NCI-H1092 treated with DMSO at 0.1 percent for 48 hours (cell line): Measurements from ENCODE around the gene ZNF319.
"Not testable (repeated sequence)": the region's sequence is repeated elsewhere in the genome, so short reads cannot be mapped to it uniquely, and the experiment has no call there.

Experiments used
- DNase-seq: peaks from one replicate; lab custom pipeline; 2025; lab: John Stamatoyannopoulos, UW

ZNF319 gene

GRCh38 chr16:57997528-57998265 lies 2.8 kb downstream of the ZNF319 start:
- DNase-seq: no peak

GRCh38 chr16:57997176-57997527 lies 3.3 kb downstream of the ZNF319 start:
- DNase-seq: no peak

GRCh38 chr16:57996406-57997175 lies 3.9 kb downstream of the ZNF319 start:
- DNase-seq: no peak

GRCh38 chr16:57995721-57996405 lies 4.6 kb downstream of the ZNF319 start:
- no peak for DNase-seq

GRCh38 chr16:57994778-57995177 lies 5.7 kb downstream of the ZNF319 start:
- DNase-seq: no peak

- DNase-seq: no peak
Observed at GRCh38 chr16:57994361-57994760, 6.1 kb downstream of the ZNF319 start.

GRCh38 chr16:57993897-57994296 lies 6.6 kb downstream of the ZNF319 start:
- no peak for DNase-seq

- no peak for DNase-seq
Observed at GRCh38 chr16:57993438-57993837, 7.0 kb downstream of the ZNF319 start.

GRCh38 chr16:57992084-57992483 lies 8.4 kb downstream of the ZNF319 start:
- DNase-seq: no peak

- DNase-seq: no peak
Observed at GRCh38 chr16:57991551-57992059, 8.9 kb downstream of the ZNF319 start.

- no peak for DNase-seq
Observed at GRCh38 chr16:57988929-57989328, 11.5 kb downstream of the ZNF319 start.

- DNase-seq: no peak
Observed at GRCh38 chr16:57987441-57988177, 12.9 kb downstream of the ZNF319 start.

- DNase-seq: no peak
Observed at GRCh38 chr16:57986196-57986595, 14.3 kb downstream of the ZNF319 start.

- no peak for DNase-seq
Observed at GRCh38 chr16:57985204-57986181, 15.0 kb downstream of the ZNF319 start.

GRCh38 chr16:57984443-57985203 lies 15.8 kb downstream of the ZNF319 start:
- DNase-seq: no peak

- no peak for DNase-seq
Observed at GRCh38 chr16:57982385-57982784, 18.1 kb downstream of the ZNF319 start.

GRCh38 chr16:57981636-57982035 lies 18.8 kb downstream of the ZNF319 start:
- DNase-seq: no peak

- DNase-seq: no peak
Observed at GRCh38 chr16:57979006-57979585, 21.4 kb downstream of the ZNF319 start.

- DNase-seq: not testable (repeated sequence)
Observed at GRCh38 chr16:57978070-57978465, 22.4 kb downstream of the ZNF319 start.
